Umbilical cord (tissue), 2 donors: ENCODE results near the gene DNAH10. TPM values are rescaled to one million over a fixed set of nuclear protein-coding genes. Genes with fewer than 3 reads are reported as not detected.

ENCODE experiments used
- DNase-seq: peaks from one replicate; pipeline ENCODE4 v3.0.0-alpha.2; 2015; ENCODE audit warnings: low spot score
- total RNA-seq: library from RNA; depleted of rRNA; stranded (reverse); fragments of >200 nt; gene quantifications from one replicate; pipeline ENCODE4 v1.2.3, GENCODE V29; 2014; ENCODE audit warnings: low replicate concordance; ENCODE audit not compliant: insufficient read depth

Gene DNAH10
- total RNA-seq, 1 donor from 2014 or later: 0.72 TPM

DNA sequence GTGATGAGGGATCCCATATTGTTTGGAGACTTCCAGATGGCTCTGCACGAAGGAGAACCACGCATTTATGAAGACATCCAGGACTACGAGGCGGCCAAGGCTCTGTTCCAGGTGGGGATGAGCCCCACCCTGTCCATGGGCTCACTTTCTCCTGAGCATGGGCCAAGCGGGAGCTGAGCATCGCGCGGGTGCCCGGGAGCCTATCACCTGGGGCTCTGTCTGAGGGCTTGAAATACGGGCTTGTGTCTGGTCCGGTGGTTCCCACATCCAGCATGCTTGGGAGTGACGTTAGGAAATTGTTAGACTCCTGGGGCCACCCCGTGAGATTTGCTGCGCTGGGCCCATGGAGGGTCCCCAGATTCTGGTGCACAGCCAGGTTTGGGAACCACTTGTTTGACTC, 117.6 kb downstream of the DNAH10 start:
- no peak for DNase-seq

DNA sequence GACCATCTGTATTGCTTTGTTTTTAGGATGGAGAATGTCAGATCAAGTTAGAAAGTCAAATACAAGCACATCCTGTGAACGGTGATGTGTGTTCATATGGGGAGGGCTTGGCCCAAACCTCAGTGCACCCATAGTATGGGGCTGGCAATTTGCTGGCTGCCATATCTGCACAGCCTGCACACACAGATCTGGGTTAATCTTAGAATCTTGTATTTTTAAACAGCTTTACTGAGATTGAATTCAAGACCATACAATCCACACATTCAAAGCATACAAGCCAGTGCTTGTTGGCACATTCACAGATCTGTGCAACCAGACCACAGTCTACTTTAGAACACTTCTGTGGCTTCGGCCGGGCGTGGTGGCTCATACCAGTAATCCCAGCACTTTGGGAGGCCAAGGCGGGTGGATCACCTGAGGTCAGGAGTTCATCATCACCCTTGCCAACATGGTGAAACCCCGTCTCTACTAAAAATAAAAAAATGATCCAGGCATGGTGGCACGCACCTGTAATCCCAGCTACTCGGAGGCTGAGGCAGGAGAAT, 120.1 kb downstream of the DNAH10 start:
- DNase-seq: no peak

DNA sequence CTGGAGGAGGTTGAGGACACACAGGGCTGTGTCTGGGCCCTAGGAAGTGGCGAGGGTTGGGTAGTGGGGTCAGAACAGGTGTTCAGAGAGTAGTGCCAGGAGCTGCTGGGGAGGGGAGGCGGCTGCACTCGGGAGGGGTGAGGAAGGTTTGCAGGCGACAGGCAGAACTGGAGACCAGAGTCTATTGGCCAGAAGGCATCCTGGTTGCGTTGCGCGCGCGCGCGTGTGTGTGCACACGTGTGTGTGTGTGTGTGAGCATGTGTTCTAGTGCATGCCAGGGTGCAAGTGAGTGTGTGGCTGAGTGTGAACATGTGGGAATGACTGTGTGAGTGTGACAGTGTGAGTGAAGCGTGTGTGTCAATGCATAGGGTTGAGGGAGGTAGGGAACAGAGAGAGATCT, 124.2 kb downstream of the DNAH10 start:
- DNase-seq: no peak

DNA sequence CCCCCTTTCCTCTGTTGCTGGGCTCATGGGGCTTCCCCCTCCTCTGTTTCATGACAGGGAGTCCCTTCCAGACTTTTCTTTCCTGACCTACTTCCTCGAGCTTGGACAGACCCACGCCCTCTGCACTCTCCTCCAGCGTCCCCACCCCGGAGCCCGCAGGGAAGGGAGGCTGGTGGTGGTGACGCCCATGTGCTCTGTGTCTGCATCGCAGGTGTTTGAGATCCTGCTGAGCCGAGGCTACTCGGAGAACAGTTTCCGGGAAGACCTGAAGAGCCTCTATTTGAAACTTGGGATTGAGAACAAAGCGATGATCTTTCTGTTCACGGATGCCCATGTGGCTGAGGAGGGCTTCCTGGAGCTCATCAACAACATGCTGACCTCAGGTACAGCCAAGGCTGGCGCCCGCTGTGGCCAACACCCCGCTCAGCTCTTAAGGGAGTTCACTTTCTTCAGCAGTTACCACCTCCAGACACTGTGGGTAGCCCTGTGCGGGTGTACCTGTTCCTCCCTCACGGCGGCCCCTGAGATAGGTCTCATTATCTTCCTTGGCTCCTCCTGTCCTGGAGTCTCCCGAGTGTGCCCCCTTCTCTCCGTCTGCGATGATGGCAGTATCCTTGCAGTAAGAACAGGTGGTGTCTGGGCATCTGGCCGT, 125.0 kb downstream of the DNAH10 start:
- no peak for DNase-seq

DNA sequence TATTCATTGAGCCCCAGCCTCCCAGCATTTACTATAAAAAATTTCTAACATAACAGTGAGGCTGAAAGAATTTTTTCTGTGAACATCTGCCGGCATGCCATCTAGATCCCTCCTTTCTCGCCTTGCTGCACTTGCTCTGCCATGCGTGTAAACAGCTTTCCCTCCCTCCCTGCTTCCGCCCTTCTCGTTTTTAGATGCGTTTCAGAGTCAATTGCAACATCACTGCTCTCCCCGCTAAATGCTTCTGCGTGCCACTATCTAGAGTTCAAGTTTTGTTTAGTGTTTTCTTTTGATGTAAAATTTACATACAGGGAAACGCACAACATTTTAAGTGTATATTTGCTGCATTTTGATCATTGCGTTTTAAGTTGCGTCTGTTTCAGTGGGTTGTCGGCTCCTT, 126.9 kb downstream of the DNAH10 start:
- no peak for DNase-seq

DNA sequence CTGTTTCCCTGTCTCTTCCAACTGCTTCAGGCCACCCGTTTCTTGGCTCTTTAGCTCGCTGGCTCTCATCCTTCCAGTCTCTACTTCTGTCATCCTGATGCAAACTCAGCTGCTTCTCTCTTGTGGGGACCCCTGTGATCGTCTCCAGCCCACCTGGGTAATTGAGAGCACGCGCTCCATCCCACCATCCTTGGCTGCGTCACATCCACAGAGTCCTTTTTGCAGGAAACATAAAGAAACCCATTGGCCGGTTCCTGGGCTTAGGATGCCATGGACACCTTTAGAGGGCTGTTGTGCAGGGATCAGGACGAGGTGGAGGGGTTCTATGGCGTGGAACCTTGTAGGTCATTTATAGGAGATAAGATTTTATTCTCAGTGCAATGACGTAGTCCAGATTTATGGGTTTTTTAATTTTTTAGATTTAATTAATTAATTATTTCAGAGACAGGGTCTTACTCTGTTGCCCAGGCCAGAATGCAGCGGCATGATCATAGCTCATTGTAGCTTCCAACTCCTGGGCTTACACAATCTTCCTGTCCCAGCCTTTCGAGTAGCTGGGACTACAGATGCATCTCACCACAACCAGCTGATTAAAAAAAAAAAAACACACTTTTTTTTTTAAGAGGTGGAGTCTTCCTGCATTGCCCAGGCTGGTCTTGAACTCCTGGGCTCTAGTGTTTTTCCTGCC, 127.9 kb downstream of the DNAH10 start:
- no peak for DNase-seq

DNA sequence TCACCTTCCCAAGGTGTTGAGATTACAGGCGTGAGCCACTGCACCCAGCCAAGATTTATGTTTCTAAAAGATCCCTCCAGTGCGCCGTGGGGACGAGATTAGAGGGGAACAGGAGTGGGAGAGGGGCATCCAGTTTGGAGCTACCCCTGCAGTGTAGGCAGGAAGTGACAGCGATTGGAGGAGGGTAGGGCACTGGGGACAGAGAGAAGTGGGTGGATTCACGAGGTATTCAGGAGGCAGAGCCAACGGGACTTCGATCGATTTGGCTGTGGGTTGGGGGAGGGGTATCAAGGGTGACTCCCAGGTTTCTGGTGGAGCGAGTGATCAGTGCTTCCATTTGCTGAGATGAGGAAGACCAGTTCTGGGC, 128.4 kb downstream of the DNAH10 start:
- no peak for DNase-seq

DNA sequence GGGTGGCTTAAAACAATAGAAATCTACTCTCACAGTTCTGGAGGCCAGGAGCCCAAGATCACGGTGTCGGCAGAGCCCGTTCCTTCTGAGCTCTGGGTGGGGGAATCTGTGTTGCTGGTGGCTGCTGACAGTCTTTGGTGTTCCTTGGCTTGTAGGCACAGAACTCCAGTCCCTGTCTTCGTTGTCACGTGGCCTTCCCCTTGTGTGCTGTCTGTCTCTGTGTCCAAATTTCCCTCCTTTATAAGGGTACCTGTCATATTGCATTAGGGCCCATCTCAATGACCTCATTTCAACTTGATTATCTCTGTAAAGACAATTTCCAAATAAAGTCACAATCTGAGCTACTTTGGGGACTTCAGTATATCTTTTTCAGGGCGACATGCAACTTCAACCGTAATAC, 128.9 kb downstream of the DNAH10 start:
- no peak for DNase-seq

DNA sequence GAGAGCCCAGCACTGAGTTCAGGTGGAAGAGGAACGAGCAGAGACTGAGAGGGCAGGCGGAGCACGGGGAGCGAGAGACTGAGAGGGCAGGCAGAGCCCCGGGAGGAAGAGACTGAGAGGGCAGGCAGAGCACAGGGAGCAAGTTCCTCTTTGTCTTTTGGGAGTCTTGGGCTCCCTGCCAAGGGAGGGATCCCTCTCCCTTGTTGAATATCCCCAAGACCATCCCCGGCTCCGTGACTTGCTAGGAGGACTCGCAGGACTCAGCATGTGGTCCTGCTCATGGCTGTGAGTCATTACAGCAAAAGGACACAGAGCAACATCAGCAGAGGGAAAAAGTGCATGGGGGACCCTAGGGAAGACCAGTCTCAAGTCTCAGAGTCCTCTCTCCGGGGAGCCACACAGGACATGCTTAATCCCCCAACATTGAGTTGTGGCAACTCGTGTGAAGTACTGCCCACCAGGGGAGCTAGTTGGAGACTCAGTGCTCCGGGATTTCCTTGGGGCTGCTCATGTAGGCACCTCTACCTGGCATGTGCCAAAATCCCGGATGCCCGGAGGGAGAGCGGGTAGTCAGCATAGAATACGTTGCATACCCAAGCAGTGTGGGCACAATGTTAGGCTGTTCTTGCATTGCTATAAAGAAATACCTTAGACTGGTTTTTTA, 129.5 kb downstream of the DNAH10 start:
- no peak for DNase-seq

DNA sequence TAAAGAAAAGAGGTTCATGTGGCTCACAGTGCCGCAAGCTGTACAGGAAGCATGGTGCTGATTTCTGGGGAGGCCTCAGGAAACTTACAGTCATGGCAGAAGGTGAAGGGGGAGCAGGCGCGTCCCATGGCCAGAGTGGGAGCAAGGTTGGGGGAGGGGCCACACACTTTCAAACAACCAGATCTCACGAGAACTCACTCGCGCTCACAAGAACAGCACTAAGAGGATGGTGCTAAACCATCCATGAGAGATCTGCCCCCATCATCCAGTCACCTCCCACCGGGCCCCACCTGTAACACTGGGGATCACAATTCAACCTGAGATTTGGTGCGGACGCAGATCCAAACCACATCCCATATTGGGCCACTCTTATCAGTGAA, 130.1 kb downstream of the DNAH10 start:
- no peak for DNase-seq

DNA sequence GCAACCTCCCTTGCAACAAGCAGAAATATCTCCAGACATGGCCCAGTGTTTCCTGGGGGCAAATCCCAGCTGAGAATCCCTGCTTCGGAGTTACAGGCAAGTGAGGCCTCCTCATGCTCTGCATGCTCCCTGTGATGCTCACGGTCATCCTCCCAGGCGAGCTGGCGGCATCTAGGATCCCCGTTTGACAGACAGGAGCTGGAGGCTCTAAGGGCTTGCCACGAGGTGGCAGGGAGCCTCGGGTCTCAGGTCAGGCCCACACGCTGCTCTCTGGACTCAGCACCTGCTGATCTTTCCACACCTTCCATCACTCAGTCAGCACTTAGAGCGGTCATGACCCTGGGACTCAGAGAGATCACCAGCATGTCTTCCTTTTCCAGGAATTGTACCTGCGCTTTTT, 130.8 kb downstream of the DNAH10 start:
- no peak for DNase-seq

DNA sequence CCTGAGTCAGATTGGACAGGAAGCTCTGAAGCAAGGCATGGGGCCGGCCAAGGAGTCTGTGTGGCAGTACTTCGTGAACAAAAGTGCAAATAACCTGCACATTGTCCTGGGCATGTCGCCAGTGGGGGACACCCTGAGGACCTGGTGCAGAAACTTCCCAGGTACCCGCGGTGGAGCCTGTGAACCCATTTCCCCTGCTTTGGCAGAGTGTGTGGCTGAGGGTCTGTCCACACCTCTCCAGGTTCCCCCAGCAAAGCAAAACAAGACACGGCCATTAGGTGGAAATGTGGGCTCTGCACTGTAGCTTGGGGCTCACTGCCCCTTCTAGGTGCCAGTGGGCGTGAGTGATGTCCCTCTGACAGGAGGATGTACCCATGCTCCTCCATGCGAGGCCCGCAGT, 131.2 kb downstream of the DNAH10 start:
- DNase-seq: no peak

DNA sequence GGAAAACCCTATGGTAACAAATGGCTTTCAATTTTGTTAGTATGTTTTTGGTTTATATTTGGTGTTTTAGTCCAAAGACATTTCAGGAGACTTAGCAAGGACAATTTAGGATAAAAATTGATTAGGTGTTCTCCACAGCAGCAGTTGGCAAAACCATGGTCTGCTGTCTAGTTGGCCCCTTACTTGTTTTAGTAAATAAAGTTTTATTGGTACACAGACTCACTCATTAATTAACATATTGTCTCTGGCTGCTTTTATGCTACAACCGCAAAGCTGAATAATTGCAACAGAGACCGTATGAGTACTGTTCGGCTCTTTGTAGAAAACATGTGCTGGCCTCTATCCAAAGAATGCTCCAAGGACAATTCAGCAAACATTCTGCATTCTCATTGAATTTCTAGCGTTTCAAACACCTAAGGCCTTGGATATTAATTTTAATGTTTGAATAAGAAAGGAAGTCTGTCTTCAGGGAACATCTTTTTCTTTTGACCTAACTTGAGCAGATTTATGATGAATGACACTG, 132.8 kb downstream of the DNAH10 start:
- DNase-seq: no peak

DNA sequence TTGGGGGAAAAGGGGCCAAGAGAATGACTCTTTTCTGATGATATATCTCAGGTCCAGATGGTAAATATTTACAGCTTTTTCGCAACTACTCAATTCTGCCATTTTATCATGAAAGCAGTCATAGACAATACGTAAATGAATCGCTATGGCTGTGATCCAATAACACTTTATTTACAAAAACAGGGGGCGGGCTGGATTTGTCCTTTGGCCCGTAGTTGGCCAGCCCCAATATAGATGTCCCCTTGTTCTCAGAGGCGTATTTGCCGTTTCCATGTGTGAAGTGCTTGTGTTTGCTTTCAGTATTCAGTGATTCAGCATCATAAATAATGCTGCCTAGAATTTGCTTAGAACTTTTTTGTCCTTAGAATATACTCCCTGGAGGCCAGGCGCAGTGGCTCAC, 133.3 kb downstream of the DNAH10 start:
- no peak for DNase-seq

DNA sequence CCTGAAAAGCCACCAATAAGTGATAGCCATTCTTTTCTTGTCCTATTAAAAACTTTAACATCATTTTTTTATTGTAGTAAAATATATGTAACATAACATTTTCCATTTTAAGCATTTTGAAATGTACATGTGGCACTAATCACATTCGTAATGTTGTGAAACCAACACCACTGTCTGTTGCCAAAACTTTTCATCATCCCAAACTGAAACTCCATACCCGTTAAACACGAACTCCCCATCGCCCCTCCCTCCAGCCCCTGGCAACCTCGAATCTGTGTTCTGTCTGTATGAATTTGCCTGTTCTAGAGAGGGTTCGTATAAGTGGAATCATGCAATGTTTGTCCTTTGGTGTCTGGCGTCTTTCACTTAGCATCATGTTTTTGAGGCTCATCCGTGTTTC, 134.7 kb downstream of the DNAH10 start:
- peak; percentile 26 for DNase-seq

DNA sequence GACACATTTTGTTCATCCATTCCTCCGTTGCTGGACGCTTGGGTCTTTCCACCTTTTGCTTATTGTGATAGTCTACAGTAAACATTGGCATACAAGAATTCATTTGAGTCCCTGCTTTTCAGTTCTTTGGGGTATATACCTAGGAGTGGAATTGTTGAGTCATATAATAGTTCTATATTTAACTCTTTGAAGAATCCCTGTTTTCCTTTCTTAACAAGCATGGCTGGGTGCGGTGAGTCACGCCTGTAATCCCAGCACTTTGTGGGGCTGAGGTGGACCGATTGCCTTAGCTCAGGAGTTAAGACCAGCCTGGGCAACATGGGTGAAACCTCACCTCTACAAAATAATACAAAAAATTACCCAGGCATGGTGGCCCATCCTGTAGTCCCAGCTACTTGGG, 135.1 kb downstream of the DNAH10 start:
- DNase-seq: no peak

DNA sequence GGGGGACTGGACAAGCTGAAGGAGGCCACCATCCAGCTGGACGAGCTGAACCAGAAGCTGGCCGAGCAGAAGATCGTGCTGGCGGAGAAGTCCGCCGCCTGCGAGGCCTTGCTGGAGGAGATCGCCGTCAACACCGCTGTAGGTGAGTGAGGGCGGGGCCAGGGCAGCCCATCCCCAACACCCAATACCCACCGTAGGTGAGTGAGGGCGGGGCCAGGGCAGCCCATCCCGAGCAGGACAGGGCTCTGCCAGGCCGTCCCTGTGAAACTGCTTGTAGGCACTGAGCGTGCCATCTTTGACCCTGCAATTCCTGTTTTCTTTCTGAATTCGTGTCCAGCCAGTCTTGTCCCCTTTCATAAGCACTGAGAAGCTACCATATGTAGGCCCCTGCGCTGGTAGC, 136.6 kb downstream of the DNAH10 start:
- DNase-seq: no peak

DNA sequence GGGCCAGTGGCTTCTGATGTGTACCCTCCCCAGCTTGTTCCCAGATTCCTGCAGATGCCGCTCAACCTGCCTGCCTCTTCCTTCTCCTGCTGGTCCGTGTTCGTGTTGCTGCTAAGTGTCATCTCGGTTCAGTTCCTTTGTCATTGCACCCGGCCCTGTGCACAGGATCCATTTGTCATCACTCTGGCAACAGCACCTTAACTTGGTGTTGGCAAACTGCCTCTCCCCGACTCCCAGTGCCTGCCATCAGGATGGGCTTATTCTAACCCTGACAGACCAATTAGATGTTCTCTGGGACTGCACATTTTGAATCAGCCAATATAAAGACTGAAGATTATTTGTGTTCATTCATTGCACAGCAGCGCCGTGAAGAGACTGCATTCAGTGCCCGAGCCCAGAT, 137.3 kb downstream of the DNAH10 start:
- DNase-seq: no peak

DNA sequence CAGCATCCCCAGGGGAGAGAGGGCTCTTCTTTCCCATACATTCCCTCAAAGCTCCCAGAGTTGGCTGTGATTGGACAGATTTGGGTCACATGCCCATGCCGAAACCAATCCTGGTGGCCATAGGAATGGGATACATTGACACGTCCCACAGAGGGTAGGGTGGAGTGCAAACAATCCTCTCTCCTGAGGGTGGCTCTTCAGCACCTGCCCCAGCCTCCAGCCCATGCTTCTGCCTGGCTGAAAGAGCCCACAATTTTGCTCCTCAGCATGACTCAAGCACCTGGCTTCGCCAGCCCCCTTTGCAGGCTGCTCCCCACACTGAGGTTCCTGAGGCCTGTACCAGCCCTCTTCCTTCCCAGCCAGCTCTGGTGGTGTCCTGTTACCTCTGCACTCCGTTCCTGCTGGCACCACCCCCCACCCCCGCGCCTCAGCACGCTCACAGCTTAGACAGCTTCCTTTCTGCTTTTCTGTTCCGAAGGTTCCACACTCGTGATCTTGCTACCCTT, 138.8 kb downstream of the DNAH10 start:
- no peak for DNase-seq

DNA sequence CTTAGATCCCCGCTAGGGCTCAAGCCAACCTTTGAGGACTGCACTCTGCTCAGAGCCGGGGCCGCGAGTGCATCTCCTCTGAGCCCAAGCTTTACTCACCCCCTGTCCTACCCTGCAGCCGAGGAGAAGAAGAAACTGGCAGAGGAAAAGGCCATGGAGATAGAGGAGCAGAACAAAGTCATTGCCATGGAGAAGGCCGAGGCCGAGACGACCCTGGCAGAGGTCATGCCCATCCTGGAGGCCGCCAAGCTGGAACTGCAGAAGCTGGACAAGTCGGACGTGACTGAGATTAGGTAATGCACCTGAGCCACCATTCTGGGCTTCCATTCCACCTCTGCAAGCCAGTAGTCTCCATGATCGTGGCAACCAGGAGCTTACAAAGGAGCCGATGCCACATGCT, 140.7 kb downstream of the DNAH10 start:
- DNase-seq: no peak

DNA sequence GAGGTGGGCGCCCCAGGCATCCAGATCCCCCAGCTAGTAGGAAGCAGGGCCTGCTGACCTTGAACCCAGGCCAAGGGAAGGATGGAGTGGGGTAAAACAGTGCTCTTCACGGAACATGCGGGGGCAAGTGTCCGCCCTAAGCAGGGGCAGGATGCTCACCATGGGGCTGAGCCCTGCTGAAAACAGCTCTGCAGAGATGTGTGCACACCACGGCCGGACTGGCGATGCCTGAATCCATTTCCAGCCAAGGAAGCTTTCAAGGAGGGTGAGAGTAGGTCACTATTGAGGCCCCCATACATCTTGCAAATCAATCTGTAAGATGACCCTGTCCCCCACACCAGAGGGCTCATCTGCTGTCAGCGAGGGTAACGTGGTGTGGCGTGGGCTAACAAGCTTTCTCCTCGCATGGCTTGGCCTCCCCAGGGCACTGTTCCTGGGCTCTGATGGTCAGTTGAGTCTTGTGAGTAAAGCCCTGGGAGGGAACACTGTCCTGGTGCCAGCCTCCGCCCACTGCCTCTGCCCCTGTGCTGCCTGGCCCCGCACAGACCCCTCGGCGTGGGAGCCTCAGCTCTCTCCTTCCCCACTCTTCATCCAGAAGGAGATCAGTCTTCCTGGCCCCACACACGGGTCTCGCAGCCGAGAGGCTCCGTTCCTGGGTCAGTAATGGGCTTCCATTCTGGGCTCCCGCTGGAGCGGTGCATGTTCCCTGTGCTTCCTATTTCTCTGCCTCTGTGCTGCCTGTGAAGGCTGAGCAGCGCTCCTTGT, 141.4 kb downstream of the DNAH10 start:
- no peak for DNase-seq
